ENCODE data around the gene CNPY1. TPM values are rescaled to one million over a fixed set of nuclear protein-coding genes. Genes with fewer than 3 reads are reported as not detected.

CNPY1 gene
- total RNA-seq, 1 experiment from 2014 or later = not detected

GRCh38 chr7:155489862-155490696, 56.3 kb downstream of the CNPY1 start:
- CTCF ChIA-PET = no interaction called here
- in situ Hi-C loops (cut with HindIII; ENCODE audit: low pct_unique_long_range_greater_than_20kb, low sequenced_read_pairs) = no loop called here

GRCh38 chr7:155489158-155489840, 57.1 kb downstream of the CNPY1 start:
- no peaks in the 10 kb centered on the region for H3K9me3 ChIP-seq (ENCODE audit: control insufficient read depth, insufficient read depth, low read depth, low read length)
- intact Hi-C loops (cut with micrococcal nuclease; ENCODE audit: unreplicated experiment) = no loop called here

More at GRCh38 chr7:155489862-155490696, 56.3 kb downstream of the CNPY1 start:
- TF ChIP-seq POLR2AphosphoS5 (IDR thresholded peaks at IDR 0.05; ENCODE audit: low read depth, low read length) = no peak
- TF ChIP-seq SIN3A (IDR thresholded peaks at IDR 0.05; ENCODE audit: borderline replicate concordance, insufficient read depth, low read depth, low read length) = no peak
- DNase-seq (ENCODE audit: low read depth, low spot score) (no peak), ATAC-seq (no peak)
- Histone ChIP-seq H3K4me1 (ENCODE audit: control insufficient read depth, insufficient read depth, low read length) (no peaks in the 10 kb centered on the region), H3K9me3 (ENCODE audit: control insufficient read depth, insufficient read depth, low read depth, low read length) (no peaks in the 10 kb centered on the region), H3K36me3 (ENCODE audit: control insufficient read depth, insufficient read depth, low read length) (no peaks in the 10 kb centered on the region), H3K27ac (ENCODE audit: low read length) (no peak overlapping the region), H3K4me3 (ENCODE audit: low read depth in 2 of 2, low read length in 2 of 2) (no peak overlapping the region), H3K27me3 (ENCODE audit: control insufficient read depth, insufficient read depth, low read length) (peaks cover 4% of the 10 kb centered on the region; the same call in 1 of the 2 replicates)
- POLR2A ChIA-PET = interaction anchor here (0.6 kb wide), 1 partner anchor 13 kb away, joined by 4 read pairs; no protein-coding TSS in a partner anchor
- intact Hi-C loops (cut with micrococcal nuclease; ENCODE audit: unreplicated experiment) = no loop called here
- no TSS peak for BruUV-seq (replicated peaks)

More at GRCh38 chr7:155489158-155489840, 57.1 kb downstream of the CNPY1 start:
- ATAC-seq (no peak), DNase-seq (ENCODE audit: low read depth, low spot score) (no peak)
- POLR2A ChIA-PET = interaction anchor here (0.6 kb wide), 2 partner anchors 12 to 46 kb away, joined by 3 to 4 read pairs; no protein-coding TSS in a partner anchor
- BruUV-seq (replicated peaks) = no TSS peak
- no peak overlapping the region for H3K4me3 ChIP-seq (ENCODE audit: low read depth in 2 of 2, low read length in 2 of 2)
- in situ Hi-C loops (cut with HindIII; ENCODE audit: low pct_unique_long_range_greater_than_20kb, low sequenced_read_pairs) = no loop called here
- H3K27ac ChIP-seq (ENCODE audit: low read length) = no peak overlapping the region
- no peak for TF ChIP-seq TCF7L2 (IDR thresholded peaks at IDR 0.05; ENCODE audit: low read depth, low read length)
- no peak for TF ChIP-seq CTCF (IDR thresholded peaks at IDR 0.05)
- no peak for TF ChIP-seq POLR2AphosphoS5 (IDR thresholded peaks at IDR 0.05; ENCODE audit: low read depth, low read length)
- TF ChIP-seq REST (IDR thresholded peaks at IDR 0.05; ENCODE audit: insufficient read depth in 1 of 2, low read depth in 2 of 2, low read length in 1 of 2) = no peak
- no peak for TF ChIP-seq SIN3A (IDR thresholded peaks at IDR 0.05; ENCODE audit: borderline replicate concordance, insufficient read depth, low read depth, low read length)
- no peaks in the 10 kb centered on the region for H3K36me3 ChIP-seq (ENCODE audit: control insufficient read depth, insufficient read depth, low read length)
- CTCF ChIA-PET = no interaction called here
- H3K27me3 ChIP-seq (ENCODE audit: control insufficient read depth, insufficient read depth, low read length) = peaks cover 4% of the 10 kb centered on the region; the same call in 1 of the 2 replicates
- H3K4me1 ChIP-seq (ENCODE audit: control insufficient read depth, insufficient read depth, low read length) = no peaks in the 10 kb centered on the region

All from Panc1 (cell line).